Measurements from ENCODE around the gene TNFAIP1.

DNA sequence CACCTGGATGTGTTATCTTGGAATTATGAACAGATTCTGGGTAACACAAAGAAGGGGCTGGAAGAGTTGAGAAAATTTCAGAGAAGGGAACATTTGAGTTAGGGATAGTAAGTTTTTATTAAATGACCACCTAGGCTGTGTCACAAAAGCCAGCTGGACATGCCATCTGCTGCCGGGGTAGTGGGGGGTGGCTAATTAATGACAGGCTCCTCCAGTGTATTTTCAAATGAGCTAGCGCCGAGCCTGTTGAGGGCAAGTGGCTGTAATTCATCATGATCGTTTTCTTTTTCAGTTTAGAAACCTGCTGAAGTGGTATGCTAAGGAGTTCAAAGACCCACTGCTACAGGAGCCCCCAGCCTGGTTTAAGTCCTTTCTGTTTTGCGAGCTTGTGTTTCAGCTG, 10.3 kb upstream of the TNFAIP1 start:
- TF ChIP-seq, protein P1, sequence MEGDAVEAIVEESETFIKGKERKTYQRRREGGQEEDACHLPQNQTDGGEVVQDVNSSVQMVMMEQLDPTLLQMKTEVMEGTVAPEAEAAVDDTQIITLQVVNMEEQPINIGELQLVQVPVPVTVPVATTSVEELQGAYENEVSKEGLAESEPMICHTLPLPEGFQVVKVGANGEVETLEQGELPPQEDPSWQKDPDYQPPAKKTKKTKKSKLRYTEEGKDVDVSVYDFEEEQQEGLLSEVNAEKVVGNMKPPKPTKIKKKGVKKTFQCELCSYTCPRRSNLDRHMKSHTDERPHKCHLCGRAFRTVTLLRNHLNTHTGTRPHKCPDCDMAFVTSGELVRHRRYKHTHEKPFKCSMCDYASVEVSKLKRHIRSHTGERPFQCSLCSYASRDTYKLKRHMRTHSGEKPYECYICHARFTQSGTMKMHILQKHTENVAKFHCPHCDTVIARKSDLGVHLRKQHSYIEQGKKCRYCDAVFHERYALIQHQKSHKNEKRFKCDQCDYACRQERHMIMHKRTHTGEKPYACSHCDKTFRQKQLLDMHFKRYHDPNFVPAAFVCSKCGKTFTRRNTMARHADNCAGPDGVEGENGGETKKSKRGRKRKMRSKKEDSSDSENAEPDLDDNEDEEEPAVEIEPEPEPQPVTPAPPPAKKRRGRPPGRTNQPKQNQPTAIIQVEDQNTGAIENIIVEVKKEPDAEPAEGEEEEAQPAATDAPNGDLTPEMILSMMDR (IDR thresholded peaks at IDR 0.05) = no peak
- no peak for TF ChIP-seq POLR2A (IDR thresholded peaks at IDR 0.05)
